ENCODE measurements around the gene BLTP3B. TPM values are rescaled to one million over a fixed set of nuclear protein-coding genes. Genes with fewer than 3 reads are reported as not detected.

The BLTP3B gene
- total RNA-seq, 4 donors from 2014 or later = 7.1 to 21.9 (median 13.5) TPM

- intact Hi-C loops (cut with DNase I) = no loop called here
- DNase-seq = no peak
- Histone ChIP-seq H3K36me3 (no peaks in the 10 kb centered on the region), H3K9me3 (no peaks in the 10 kb centered on the region), H3K4me3 (no peak overlapping the region), H3K27ac (no peak overlapping the region), H3K27me3 (no peaks in the 10 kb centered on the region), H3K4me1 (peaks cover 0 to 16% (median 0%) of the 10 kb centered on the region in 3 donors)
- TF ChIP-seq, protein P1, sequence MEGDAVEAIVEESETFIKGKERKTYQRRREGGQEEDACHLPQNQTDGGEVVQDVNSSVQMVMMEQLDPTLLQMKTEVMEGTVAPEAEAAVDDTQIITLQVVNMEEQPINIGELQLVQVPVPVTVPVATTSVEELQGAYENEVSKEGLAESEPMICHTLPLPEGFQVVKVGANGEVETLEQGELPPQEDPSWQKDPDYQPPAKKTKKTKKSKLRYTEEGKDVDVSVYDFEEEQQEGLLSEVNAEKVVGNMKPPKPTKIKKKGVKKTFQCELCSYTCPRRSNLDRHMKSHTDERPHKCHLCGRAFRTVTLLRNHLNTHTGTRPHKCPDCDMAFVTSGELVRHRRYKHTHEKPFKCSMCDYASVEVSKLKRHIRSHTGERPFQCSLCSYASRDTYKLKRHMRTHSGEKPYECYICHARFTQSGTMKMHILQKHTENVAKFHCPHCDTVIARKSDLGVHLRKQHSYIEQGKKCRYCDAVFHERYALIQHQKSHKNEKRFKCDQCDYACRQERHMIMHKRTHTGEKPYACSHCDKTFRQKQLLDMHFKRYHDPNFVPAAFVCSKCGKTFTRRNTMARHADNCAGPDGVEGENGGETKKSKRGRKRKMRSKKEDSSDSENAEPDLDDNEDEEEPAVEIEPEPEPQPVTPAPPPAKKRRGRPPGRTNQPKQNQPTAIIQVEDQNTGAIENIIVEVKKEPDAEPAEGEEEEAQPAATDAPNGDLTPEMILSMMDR (IDR thresholded peaks at IDR 0.05) = no peak
- no peak for TF ChIP-seq POLR2A (IDR thresholded peaks at IDR 0.05)
Measured at GRCh38 chr12:100114574-100114973, 28.1 kb downstream of the BLTP3B start.

DNA sequence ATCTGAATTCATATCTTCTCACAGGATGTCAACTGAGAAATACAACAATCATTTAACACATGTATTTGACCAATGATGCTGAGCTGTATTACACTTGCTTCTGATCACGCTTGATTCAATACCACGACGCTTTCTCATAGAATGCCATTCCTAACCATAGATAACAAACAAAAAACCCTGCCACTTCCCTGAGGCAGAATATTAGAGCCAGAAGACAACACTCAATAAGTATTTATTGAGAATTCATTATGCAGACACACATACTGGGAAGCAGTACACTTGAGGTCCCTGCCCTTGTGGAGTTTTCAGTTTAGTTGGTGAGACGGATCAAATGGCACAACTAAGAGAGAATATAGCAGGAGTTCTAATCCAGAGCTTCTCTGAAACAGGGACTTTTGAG, 32.4 kb downstream of the BLTP3B start:
- no peaks in the 10 kb centered on the region for H3K9me3 ChIP-seq
- TF ChIP-seq POLR2A (IDR thresholded peaks at IDR 0.05) = no peak
- TF ChIP-seq, protein P1 (IDR thresholded peaks at IDR 0.05) = no peak
- 96 to 97% methylated on average over 4 of the region's 4 CpGs for WGBS, 2 donors
- peaks cover 0 to 9% (median 0%) of the 10 kb centered on the region in 3 donors for H3K36me3 ChIP-seq
- intact Hi-C loops (cut with DNase I) = no loop called here
- H3K4me3 ChIP-seq = no peak overlapping the region
- H3K27me3 ChIP-seq = no peaks in the 10 kb centered on the region
- H3K27ac ChIP-seq = no peak overlapping the region
- DNase-seq = no peak
- peaks cover 0 to 16% (median 0%) of the 10 kb centered on the region in 3 donors for H3K4me1 ChIP-seq

DNA sequence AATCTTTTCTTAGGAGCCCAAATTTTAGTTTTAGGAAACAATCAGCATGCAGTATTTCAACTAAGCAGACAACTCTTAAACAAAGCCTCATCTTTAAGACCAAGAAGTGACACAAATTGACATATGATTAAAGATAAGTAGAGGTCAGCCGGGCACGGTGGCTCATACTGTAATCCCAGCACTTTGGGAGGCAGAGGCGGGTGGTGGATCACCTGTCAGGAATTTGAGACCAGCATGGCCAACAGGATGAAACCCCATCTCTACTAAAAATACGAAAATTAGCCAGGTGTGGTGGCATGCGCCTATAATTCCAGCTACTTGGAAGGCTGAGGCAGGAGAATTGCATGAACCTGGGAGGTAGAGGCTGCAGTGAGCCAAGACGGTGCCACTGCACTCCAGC, 35.8 kb downstream of the BLTP3B start:
- no peaks in the 10 kb centered on the region for H3K27me3 ChIP-seq
- H3K36me3 ChIP-seq = peaks cover 0 to 20% (median 0%) of the 10 kb centered on the region in 3 donors
- H3K4me3 ChIP-seq = no peak overlapping the region
- intact Hi-C loops (cut with DNase I) = no loop called here
- H3K9me3 ChIP-seq = no peaks in the 10 kb centered on the region
- DNase-seq = no peak
- TF ChIP-seq POLR2A (IDR thresholded peaks at IDR 0.05) = no peak
- TF ChIP-seq, protein P1 (IDR thresholded peaks at IDR 0.05) = no peak
- no peaks in the 10 kb centered on the region for H3K4me1 ChIP-seq
- no peak overlapping the region for H3K27ac ChIP-seq
- 88 to 92% methylated on average over 5 to 6 of the region's 6 CpGs for WGBS, 2 donors

- WGBS, 2 donors = 90 to 92% methylated on average over 4 of the region's 4 CpGs
- Histone ChIP-seq H3K4me1 (no peaks in the 10 kb centered on the region), H3K36me3 (peaks cover 0 to 23% (median 0%) of the 10 kb centered on the region in 3 donors), H3K27ac (no peak overlapping the region), H3K9me3 (no peaks in the 10 kb centered on the region), H3K27me3 (no peaks in the 10 kb centered on the region), H3K4me3 (no peak overlapping the region)
- intact Hi-C loops (cut with DNase I) = no loop called here
- DNase-seq = no peak
- TF ChIP-seq, protein P1 (IDR thresholded peaks at IDR 0.05) = no peak
- TF ChIP-seq POLR2A (IDR thresholded peaks at IDR 0.05) = no peak
Measured at GRCh38 chr12:100105661-100106060, 37.0 kb downstream of the BLTP3B start.

DNA sequence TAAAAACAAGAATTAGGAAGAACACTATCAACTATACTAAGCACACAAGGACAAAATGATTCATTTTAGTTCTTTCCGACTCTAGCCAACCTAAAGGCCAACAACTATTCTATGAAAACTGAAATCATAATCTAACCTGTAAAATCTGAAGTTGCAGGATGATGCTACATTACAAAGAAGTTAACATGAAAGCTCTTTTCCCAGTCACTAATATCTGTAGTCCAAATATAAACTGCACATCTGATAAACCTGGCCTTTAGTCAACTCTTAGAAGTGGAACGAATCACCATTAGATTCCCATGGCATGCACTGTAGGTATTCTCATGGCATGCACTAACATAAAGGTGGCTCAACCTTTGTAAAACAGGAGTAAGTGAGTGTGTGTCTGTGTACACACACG, 41.7 kb downstream of the BLTP3B start:
- no peak overlapping the region for H3K27ac ChIP-seq
- TF ChIP-seq POLR2A (IDR thresholded peaks at IDR 0.05) = no peak
- TF ChIP-seq, protein P1 (IDR thresholded peaks at IDR 0.05) = no peak
- 54 to 58% methylated on average over 3 of the region's 3 CpGs for WGBS, 2 donors
- H3K4me3 ChIP-seq = no peak overlapping the region
- no peak for DNase-seq
- H3K9me3 ChIP-seq = no peaks in the 10 kb centered on the region
- intact Hi-C loops (cut with DNase I) = no loop called here
- H3K27me3 ChIP-seq = no peaks in the 10 kb centered on the region
- H3K4me1 ChIP-seq = no peaks in the 10 kb centered on the region
- H3K36me3 ChIP-seq = peaks cover 0 to 53% (median 0%) of the 10 kb centered on the region in 3 donors

Small RNAs within 50 kb of the gene (small RNA-seq; reads per million reads assigned to genes)
- gene MIR1827 = 0 reads per million in 4 donors
- gene RN7SL176P = 0 reads per million in 4 donors

Other genes with a start within 250 kb of the BLTP3B start
- gene ANKS1B, start 157.9 kb downstream of the BLTP3B start, total RNA-seq = 10 to 100 TPM in 2 of 4 donors, 1 to 10 TPM in 2; 1.6 to 15.8 (median 8.1) TPM
- 10 to 100 TPM; 14.2 to 21.0 (median 16.5) TPM for gene ACTR6, start 57.9 kb upstream of the BLTP3B start, total RNA-seq
- 1 to 10 TPM in 1 of 4 donors, under 1 TPM in 2, not detected in 1; 0.76 to 1.1 (median 0.95) TPM for gene DEPDC4, start 124.2 kb upstream of the BLTP3B start, total RNA-seq
- gene SCYL2, start 124.3 kb upstream of the BLTP3B start, total RNA-seq = 10 to 100 TPM; 27.7 to 51.8 (median 39.5) TPM
- not detected for gene SLC17A8, start 214.2 kb upstream of the BLTP3B start, total RNA-seq